WTC11 (cell line): ENCODE data around the gene MYL4. TPM values are rescaled to one million over a fixed set of nuclear protein-coding genes. Genes with fewer than 3 reads are reported as not detected.

Experiments used
- ATAC-seq: fragments of 200-7000 bp; cut with Tn5 transposase; 2 replicates; pipeline ENCODE4 v1.10.0; 2021; ENCODE audit warnings: mild to moderate bottlenecking, moderate library complexity
- CTCF ChIA-PET: fragments of 300-600 bp; sonication (Branson Sonifier 250); formaldehyde crosslinking; loops from one replicate; lab custom pipeline; 2021; ENCODE audit warnings: antibody characterized with exemption; lab: Charles Lee
- POLR2A ChIA-PET: fragments of 350-600 bp; sonication (Branson Sonifier 250); formaldehyde crosslinking; loops from one replicate; lab custom pipeline; 2021; ENCODE audit warnings: antibody characterized with exemption; lab: Charles Lee
- DNase-seq: peaks from one replicate; pipeline ENCODE4 v3.0.0; 2021; ENCODE audit warnings: low spot score
- H3K27ac Mint-ChIP-seq: 2 replicates; pipeline ENCODE4 v1.8.0; 2021; ENCODE audit warnings: mixed read lengths
- H3K27me3 Mint-ChIP-seq: 2 replicates; pipeline ENCODE4 v1.8.0; 2021; ENCODE audit warnings: low read depth, mild to moderate bottlenecking, moderate library complexity, mixed read lengths
- H3K36me3 Mint-ChIP-seq: 2 replicates; pipeline ENCODE4 v1.8.0; 2021; ENCODE audit warnings: mixed read lengths
- H3K4me1 Mint-ChIP-seq: 2 replicates; pipeline ENCODE4 v1.8.0; 2022; ENCODE audit warnings: mixed read lengths
- H3K4me3 Mint-ChIP-seq: 2 replicates; pipeline ENCODE4 v1.8.0; 2021; ENCODE audit warnings: mild to moderate bottlenecking, moderate library complexity, mixed read lengths
- H3K9me3 Mint-ChIP-seq: 2 replicates; pipeline ENCODE4 v1.8.0; 2021; ENCODE audit warnings: mixed read lengths
- AFF4 ChIP-seq: sonication (generic); formaldehyde crosslinking; IDR thresholded peaks from 2 replicates; pipeline ENCODE4 v1.8.1; 2023; ENCODE audit warnings: mild to moderate bottlenecking, missing genetic modification reagents, borderline replicate concordance
- ARID4B ChIP-seq: sonication (generic); formaldehyde crosslinking; IDR thresholded peaks from 2 replicates; pipeline ENCODE4 v1.8.0; 2023; ENCODE audit warnings: missing genetic modification reagents, mild to moderate bottlenecking, borderline replicate concordance
- ATF6 ChIP-seq: sonication (generic); formaldehyde crosslinking; IDR thresholded peaks from 2 replicates; pipeline ENCODE4 v1.8.1; 2023; ENCODE audit warnings: mild to moderate bottlenecking, missing genetic modification reagents
- CREB1 ChIP-seq: sonication (generic); formaldehyde crosslinking; IDR thresholded peaks from 2 replicates; pipeline ENCODE4 v1.8.0; 2023; ENCODE audit warnings: mild to moderate bottlenecking, missing genetic modification reagents
- ESRRA ChIP-seq: sonication (generic); formaldehyde crosslinking; IDR thresholded peaks from 2 replicates; pipeline ENCODE4 v1.8.1; 2022; ENCODE audit warnings: mild to moderate bottlenecking, missing genetic modification reagents, borderline replicate concordance
- FOXK1 ChIP-seq: sonication (generic); formaldehyde crosslinking; IDR thresholded peaks from 2 replicates; pipeline ENCODE4 v1.8.0; 2022; ENCODE audit warnings: mild to moderate bottlenecking, moderate library complexity, missing genetic modification reagents
- FOXP1 ChIP-seq: sonication (generic); formaldehyde crosslinking; IDR thresholded peaks from 2 replicates; pipeline ENCODE4 v1.8.0; 2022; ENCODE audit warnings: missing genetic modification reagents, mild to moderate bottlenecking, moderate library complexity, borderline replicate concordance
- GABPB1 ChIP-seq: sonication (generic); formaldehyde crosslinking; IDR thresholded peaks from 2 replicates; pipeline ENCODE4 v1.8.1; 2023; ENCODE audit warnings: mild to moderate bottlenecking, missing genetic modification reagents
- GTF2I ChIP-seq: fragments of 250-450 bp; sonication (Bioruptor Pico); conservative IDR thresholded peaks from 2 replicates; pipeline ENCODE4 v1.4.0; 2021; ENCODE audit warnings: mild to moderate bottlenecking
- HMGA2 ChIP-seq: fragments of 250-450 bp; sonication (Bioruptor Pico); IDR thresholded peaks from 2 replicates; pipeline ENCODE4 v1.4.0; 2021; ENCODE audit warnings: mild to moderate bottlenecking, moderate library complexity
- JAZF1 ChIP-seq: fragments of 250-450 bp; sonication (Bioruptor Pico); IDR thresholded peaks from 2 replicates; pipeline ENCODE4 v1.9.0; 2021; ENCODE audit warnings: moderate library complexity, mild to moderate bottlenecking, inconsistent platforms
- MXD4 ChIP-seq: fragments of 250-450 bp; sonication (Bioruptor Pico); IDR thresholded peaks from 2 replicates; pipeline ENCODE4 v1.8.0; 2021; ENCODE audit warnings: mild to moderate bottlenecking, moderate library complexity, borderline replicate concordance
- MYBL2 ChIP-seq: sonication (generic); formaldehyde crosslinking; IDR thresholded peaks from 2 replicates; pipeline ENCODE4 v1.8.1; 2023; ENCODE audit warnings: mild to moderate bottlenecking, moderate library complexity, missing genetic modification reagents
- NFE2L1 ChIP-seq: sonication (generic); formaldehyde crosslinking; IDR thresholded peaks from 2 replicates; pipeline ENCODE4 v1.8.1; 2023; ENCODE audit warnings: missing genetic modification reagents
- USF2 ChIP-seq: sonication (generic); formaldehyde crosslinking; IDR thresholded peaks from 2 replicates; pipeline ENCODE4 v1.8.1; 2023; ENCODE audit warnings: mild to moderate bottlenecking, missing genetic modification reagents, moderate library complexity
- ZNF232 ChIP-seq: sonication (generic); formaldehyde crosslinking; IDR thresholded peaks from 2 replicates; pipeline ENCODE4 v1.8.0; 2022; ENCODE audit warnings: mild to moderate bottlenecking, missing genetic modification reagents
- ZNF671 ChIP-seq: fragments of 250-450 bp; sonication (Bioruptor Pico); IDR thresholded peaks from 2 replicates; pipeline ENCODE4 v1.8.0; 2021; ENCODE audit warnings: mild to moderate bottlenecking
- total RNA-seq: library from RNA; stranded (reverse); gene quantifications from 3 replicates; pipeline ENCODE4 v1.2.3, GENCODE V29; 2021
- TF ChIP-seq, protein P1 (sequence below): fragments of 200-600 bp; IDR thresholded peaks from 2 replicates; pipeline ENCODE4 v1.8.0; 2022; ENCODE audit warnings: antibody characterized with exemption
- TF ChIP-seq, protein P2 (sequence below): sonication (generic); formaldehyde crosslinking; IDR thresholded peaks from 2 replicates; pipeline ENCODE4 v1.8.0; 2022; ENCODE audit warnings: missing genetic modification reagents

Gene MYL4
- total RNA-seq, 1 experiment from 2014 or later, result 0.50 TPM

DNA sequence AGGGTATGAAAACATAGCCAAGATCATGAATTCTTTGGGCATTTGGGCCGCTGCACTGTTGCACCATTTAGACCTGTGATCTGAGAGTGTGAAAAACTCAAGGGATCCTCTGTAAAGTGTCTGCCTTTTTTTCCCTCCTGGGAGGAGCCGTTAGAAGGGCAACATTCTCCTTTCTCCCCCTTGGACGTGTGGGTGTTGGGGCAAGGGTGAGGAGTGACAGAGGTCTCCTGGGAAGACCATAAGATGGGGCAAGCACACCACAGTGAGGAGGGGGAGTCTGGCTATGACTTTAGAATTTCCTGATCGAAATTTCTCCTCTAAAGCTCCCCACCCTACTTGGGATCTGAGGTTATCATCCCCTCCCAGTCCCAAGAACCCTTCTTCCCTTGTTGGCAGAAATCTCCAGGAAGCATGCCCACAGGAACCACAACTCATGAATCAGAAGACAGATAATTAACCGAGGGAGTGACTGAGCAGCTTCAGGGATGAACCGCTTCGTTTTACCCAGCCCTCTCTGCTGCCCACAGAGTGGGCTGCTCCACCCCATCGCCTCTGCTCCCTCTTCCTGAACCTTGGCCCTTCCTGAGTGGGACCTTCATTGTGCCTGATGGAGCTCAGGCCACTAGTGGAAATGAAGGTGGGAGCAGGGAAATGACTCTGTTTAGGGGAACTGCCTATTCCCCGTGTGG lies 48.6 kb downstream of the MYL4 start:
- ATAC-seq (no peak), DNase-seq (no peak)
- Mint-ChIP-seq H3K4me3 (no peak overlapping the region), H3K27me3 (peaks cover 53% of the 10 kb centered on the region), H3K4me1 (peaks cover 43% of the 10 kb centered on the region), H3K36me3 (no peaks in the 10 kb centered on the region), H3K27ac (no peak overlapping the region), H3K9me3 (no peaks in the 10 kb centered on the region)
- TF ChIP-seq JAZF1 (CRISPR knock-in tag) (no peak), FOXK1 (CRISPR knock-in tag) (no peak), HMGA2 (CRISPR knock-in tag) (no peak), AFF4 (CRISPR knock-in tag) (no peak), NFE2L1 (CRISPR knock-in tag) (no peak), MXD4 (CRISPR knock-in tag) (no peak), GTF2I (CRISPR knock-in tag) (no peak), CREB1 (CRISPR knock-in tag) (no peak), ZNF671 (no peak), ZNF232 (CRISPR knock-in tag) (no peak), FOXP1 (CRISPR knock-in tag) (no peak), ESRRA (CRISPR knock-in tag) (no peak), GABPB1 (no peak), ARID4B (no peak), MYBL2 (CRISPR knock-in tag) (no peak), USF2 (CRISPR knock-in tag) (no peak), ATF6 (CRISPR knock-in tag) (no peak)
- TF ChIP-seq, protein P1, sequence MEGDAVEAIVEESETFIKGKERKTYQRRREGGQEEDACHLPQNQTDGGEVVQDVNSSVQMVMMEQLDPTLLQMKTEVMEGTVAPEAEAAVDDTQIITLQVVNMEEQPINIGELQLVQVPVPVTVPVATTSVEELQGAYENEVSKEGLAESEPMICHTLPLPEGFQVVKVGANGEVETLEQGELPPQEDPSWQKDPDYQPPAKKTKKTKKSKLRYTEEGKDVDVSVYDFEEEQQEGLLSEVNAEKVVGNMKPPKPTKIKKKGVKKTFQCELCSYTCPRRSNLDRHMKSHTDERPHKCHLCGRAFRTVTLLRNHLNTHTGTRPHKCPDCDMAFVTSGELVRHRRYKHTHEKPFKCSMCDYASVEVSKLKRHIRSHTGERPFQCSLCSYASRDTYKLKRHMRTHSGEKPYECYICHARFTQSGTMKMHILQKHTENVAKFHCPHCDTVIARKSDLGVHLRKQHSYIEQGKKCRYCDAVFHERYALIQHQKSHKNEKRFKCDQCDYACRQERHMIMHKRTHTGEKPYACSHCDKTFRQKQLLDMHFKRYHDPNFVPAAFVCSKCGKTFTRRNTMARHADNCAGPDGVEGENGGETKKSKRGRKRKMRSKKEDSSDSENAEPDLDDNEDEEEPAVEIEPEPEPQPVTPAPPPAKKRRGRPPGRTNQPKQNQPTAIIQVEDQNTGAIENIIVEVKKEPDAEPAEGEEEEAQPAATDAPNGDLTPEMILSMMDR, result no peak
- TF ChIP-seq, protein P2, sequence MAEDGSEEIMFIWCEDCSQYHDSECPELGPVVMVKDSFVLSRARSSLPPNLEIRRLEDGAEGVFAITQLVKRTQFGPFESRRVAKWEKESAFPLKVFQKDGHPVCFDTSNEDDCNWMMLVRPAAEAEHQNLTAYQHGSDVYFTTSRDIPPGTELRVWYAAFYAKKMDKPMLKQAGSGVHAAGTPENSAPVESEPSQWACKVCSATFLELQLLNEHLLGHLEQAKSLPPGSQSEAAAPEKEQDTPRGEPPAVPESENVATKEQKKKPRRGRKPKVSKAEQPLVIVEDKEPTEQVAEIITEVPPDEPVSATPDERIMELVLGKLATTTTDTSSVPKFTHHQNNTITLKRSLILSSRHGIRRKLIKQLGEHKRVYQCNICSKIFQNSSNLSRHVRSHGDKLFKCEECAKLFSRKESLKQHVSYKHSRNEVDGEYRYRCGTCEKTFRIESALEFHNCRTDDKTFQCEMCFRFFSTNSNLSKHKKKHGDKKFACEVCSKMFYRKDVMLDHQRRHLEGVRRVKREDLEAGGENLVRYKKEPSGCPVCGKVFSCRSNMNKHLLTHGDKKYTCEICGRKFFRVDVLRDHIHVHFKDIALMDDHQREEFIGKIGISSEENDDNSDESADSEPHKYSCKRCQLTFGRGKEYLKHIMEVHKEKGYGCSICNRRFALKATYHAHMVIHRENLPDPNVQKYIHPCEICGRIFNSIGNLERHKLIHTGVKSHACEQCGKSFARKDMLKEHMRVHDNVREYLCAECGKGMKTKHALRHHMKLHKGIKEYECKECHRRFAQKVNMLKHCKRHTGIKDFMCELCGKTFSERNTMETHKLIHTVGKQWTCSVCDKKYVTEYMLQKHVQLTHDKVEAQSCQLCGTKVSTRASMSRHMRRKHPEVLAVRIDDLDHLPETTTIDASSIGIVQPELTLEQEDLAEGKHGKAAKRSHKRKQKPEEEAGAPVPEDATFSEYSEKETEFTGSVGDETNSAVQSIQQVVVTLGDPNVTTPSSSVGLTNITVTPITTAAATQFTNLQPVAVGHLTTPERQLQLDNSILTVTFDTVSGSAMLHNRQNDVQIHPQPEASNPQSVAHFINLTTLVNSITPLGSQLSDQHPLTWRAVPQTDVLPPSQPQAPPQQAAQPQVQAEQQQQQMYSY (CRISPR knock-in tag), result no peak
- POLR2A ChIA-PET, result no interaction called here
- CTCF ChIA-PET, result no interaction called here
